Measurements from ENCODE around the gene LGR6.
A peak's percentile ranks its signal among the peaks of the same experiment; 100 is the strongest.

LGR6 gene

DNA sequence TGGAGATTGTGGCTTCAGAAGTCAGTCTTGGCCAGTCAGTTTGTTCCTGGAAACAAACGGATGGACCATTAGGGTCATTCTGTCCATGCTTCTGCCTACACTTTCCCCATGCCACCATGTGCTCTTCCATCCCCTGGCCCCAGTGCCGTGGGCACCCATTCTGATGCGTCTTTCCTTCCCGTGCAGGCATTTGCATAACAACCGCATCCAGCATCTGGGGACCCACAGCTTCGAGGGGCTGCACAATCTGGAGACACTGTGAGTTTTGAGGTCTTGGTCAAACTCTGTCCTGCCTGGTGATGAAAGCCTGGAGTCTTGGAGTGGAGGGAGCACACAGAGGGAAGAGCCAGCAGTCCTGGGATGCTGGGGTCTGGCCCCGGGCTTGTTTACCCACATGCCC lies 87.0 kb downstream of the LGR6 start:
- no peak overlapping the region for H3K4me3 ChIP-seq (replicated peaks; ENCODE audit: low read depth, low read length)
- TF ChIP-seq, protein P1, sequence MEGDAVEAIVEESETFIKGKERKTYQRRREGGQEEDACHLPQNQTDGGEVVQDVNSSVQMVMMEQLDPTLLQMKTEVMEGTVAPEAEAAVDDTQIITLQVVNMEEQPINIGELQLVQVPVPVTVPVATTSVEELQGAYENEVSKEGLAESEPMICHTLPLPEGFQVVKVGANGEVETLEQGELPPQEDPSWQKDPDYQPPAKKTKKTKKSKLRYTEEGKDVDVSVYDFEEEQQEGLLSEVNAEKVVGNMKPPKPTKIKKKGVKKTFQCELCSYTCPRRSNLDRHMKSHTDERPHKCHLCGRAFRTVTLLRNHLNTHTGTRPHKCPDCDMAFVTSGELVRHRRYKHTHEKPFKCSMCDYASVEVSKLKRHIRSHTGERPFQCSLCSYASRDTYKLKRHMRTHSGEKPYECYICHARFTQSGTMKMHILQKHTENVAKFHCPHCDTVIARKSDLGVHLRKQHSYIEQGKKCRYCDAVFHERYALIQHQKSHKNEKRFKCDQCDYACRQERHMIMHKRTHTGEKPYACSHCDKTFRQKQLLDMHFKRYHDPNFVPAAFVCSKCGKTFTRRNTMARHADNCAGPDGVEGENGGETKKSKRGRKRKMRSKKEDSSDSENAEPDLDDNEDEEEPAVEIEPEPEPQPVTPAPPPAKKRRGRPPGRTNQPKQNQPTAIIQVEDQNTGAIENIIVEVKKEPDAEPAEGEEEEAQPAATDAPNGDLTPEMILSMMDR (IDR thresholded peaks at IDR 0.05; ENCODE audit: low read length, missing control alignments) = no peak
- no peak for DNase-seq (ENCODE audit: low read depth)

DNA sequence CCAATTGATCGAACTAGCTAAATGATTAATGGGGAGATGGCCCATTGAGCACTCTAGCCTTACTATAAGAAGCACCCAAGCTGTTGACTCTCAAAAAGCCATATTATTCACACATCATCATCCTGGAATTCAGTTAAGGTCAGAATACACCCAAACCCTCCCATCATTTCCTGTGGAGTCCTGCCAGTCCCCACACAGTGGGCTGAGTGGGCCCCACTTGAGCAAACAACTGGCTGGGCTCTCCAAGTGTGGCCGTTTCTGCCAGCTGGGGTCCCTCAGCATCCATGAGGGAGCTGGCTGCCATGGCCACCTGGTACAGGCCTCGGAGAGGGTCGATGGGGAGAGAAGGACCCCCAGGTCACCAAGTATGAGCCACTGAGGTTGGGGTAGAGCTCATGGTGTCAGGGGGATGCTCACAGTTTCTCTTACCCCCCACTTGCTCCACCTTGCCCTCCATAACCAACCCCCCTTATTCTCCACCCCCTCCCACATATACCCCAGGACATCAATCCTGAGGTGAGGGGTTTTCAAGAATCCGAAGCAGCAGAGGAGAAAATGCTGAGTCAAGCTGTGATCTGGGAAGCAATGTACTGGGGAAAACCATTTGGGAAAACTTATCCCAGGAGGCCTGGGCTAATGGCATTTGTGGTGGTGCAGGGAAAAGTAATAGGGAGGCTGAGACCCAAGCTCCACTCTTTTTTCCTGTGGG lies 87.9 kb downstream of the LGR6 start:
- TF ChIP-seq, protein P1 (IDR thresholded peaks at IDR 0.05; ENCODE audit: low read length, missing control alignments) = no peak
- H3K4me3 ChIP-seq (replicated peaks; ENCODE audit: low read depth, low read length) = no peak overlapping the region
- DNase-seq (ENCODE audit: low read depth) = peak; percentile 90

DNA sequence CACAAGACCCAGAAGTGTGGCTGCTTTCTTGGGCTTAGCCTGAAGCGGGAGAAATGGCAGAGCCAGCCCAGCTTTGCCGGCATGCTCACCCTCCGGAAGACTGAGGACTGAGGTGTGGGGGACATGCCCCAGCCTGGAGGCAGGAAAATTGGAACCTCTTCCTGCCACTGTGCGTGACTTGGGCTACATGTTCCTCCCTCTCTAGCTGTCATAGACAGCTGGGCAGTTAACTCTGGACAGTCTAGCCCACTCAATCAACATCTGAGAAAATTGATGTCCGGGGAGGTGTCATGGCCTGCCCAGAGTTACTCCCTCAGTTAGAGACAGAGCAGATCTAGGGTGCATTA lies 88.4 kb downstream of the LGR6 start:
- TF ChIP-seq, protein P1 (IDR thresholded peaks at IDR 0.05; ENCODE audit: low read length, missing control alignments) = no peak
- DNase-seq (ENCODE audit: low read depth) = no peak
- no peak overlapping the region for H3K4me3 ChIP-seq (replicated peaks; ENCODE audit: low read depth, low read length)

DNA sequence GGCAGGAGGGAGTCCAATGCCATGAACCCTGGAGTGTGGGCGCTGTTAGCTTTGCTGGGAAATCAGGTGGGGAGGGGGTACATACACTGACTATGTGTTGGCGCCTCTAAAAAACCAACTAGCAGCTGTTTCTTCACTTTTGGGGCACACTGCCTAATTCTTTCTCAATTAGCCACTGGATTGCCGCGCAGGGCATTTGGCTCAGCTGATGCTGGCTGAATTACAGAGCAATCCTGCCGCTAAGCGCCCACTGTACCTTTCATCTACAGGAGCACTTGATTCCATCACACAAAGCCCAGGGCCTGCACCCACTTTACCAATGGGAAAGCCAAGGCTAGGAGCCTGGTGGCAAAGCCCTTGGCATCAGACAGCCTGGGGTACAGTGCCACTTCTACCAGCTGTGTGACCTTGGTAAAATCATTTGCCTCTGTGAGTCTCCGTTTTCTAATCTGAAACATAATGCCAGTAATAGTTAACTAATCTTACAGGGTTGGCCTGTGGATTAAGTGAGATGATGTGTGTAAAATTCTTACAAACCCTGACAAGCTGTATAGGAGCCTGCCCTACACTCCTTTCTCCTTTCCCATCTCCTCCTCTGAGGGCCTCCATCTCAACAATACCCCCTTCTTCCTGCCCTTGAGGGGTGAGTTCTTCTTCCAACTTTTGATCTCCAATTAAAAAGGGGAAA lies 89.1 kb downstream of the LGR6 start:
- no peak for DNase-seq (ENCODE audit: low read depth)
- TF ChIP-seq, protein P1 (IDR thresholded peaks at IDR 0.05; ENCODE audit: low read length, missing control alignments) = no peak
- H3K4me3 ChIP-seq (replicated peaks; ENCODE audit: low read depth, low read length) = no peak overlapping the region

DNA sequence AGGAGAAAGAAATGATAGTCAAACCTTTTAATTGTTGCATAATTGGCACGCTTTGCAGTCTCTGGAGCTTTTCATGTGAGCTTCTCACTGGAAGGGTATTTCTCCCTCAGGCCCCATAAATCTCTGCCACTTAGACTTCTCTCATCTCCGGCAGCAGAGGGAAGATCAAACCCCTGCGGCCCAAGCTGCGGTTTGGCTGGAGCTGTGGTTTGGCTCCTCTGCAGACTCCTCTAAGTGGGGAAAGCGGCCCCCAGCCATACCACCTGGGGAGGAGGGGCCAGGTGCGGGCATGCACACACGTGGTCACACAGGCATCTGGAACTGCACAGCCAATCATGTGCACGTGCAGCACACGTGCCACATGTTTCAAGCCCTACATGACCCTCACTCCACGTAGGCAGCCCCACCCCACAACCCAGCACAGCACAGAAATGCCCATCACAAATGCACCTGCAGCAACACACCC lies 89.8 kb downstream of the LGR6 start:
- TF ChIP-seq, protein P1 (IDR thresholded peaks at IDR 0.05; ENCODE audit: low read length, missing control alignments) = no peak
- peak; percentile 67 for DNase-seq (ENCODE audit: low read depth)

DNA sequence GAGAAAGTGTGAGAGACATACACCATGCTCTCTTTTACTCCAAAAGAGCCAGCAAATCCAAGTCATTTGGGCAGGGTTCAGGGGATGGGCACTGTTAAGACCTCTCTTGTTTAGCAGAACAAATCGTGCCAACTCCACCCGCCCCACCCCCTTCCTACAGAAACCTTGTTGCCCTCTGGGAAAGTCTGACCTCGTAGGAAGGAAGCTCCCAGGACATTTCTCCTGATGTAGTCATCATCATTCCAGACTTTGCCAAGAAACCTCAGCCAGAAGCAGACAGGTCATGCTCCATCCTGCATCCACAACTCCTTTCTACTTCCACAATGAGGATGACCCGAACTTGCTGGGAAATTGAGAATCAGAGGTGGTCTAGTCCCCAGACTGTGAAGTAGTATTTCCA lies 90.4 kb downstream of the LGR6 start:
- DNase-seq (ENCODE audit: low read depth) = peak; percentile 72
- TF ChIP-seq, protein P1 (IDR thresholded peaks at IDR 0.05; ENCODE audit: low read length, missing control alignments) = no peak

More for the DNA sequence above, 89.8 kb downstream of the LGR6 start:
- H3K4me3 ChIP-seq (replicated peaks; ENCODE audit: low read depth, low read length) = no peak overlapping the region

More for the DNA sequence above, 90.4 kb downstream of the LGR6 start:
- no peak overlapping the region for H3K4me3 ChIP-seq (replicated peaks; ENCODE audit: low read depth, low read length)
